Sigmoid colon (tissue), 4 donors: ENCODE results near the gene NT5DC1.

Experiments
- EP300 ChIP-seq, 4 donors: sonication (generic); formaldehyde crosslinking; IDR thresholded peaks; one replicate each; pipeline ENCODE4 v1.6.1; 2017; ENCODE audit warnings: antibody characterized with exemption in 4 of 4
- POLR2A ChIP-seq, 2 donors: fragments of 450-650 bp; IDR thresholded peaks; one replicate each; pipeline ENCODE4 v1.6.1; 2016; ENCODE audit warnings: antibody characterized with exemption in 2 of 2, mild to moderate bottlenecking in 2 of 2, moderate library complexity in 2 of 2
- POLR2AphosphoS5 ChIP-seq, 4 donors: sonication (generic); formaldehyde crosslinking; IDR thresholded peaks; one replicate each; pipeline ENCODE4 v1.6.1; 2017; ENCODE audit warnings: antibody characterized with exemption in 4 of 4
- TF ChIP-seq, protein P1 (sequence below), 4 experiments: fragments of 450-650 bp in 3 of 4; fragments of 200-600 bp in 1 of 4; IDR thresholded peaks; one replicate each; pipeline ENCODE4 v1.5.1; 2016 to 2019; ENCODE audit warnings: antibody characterized with exemption in 4 of 4, mild to moderate bottlenecking in 3 of 4, moderate library complexity in 2 of 4

DNA sequence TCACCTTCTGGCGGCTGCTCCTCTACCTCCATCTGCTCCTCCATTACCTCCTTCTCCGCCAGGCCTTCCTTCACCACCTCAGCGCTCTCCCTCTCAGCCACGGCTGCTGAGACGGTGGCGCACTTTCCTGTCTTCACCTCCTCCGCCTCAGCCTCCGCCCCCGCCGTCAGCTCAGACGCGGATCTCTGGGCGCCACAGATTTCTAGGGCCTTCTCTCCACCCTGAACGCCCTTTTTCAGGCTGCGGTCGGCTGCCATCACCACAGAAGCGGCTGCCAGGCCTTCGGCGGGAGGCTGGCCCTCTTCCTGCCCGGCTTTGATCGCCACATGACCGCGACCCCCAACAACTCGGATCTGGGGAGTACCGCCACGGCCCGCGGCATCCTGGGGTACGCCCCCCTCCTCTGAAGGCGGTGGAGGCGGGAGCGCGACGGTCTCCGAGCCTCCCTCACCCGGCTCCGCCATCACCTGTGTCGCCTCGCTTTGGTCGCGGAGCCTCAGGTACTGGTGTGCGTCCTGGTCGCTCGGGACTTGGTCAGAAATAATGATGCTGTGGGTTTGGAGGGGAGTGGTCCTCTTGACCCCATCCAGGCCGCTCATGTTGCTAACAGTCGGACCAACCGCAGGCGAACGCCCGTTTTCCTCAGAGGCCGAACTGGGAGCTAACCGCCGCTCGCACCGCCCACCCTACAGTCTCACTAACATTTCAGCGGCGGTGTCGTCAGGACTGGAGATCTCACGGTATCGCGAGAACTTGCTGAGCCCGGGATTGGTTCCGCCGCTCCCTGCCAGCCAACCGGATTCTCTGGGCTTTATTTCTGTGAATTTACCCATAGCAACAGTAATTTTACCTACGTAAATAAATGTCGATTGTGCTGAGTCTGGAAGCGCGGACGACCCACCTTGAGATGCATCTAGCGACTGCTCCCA, 178.8 kb downstream of the NT5DC1 start, which contains the start of gene TSPYL1:
- peak; percentile 99 to 100 (median 99) for TF ChIP-seq POLR2AphosphoS5 (IDR thresholded peaks at IDR 0.05)
- TF ChIP-seq, protein P1, sequence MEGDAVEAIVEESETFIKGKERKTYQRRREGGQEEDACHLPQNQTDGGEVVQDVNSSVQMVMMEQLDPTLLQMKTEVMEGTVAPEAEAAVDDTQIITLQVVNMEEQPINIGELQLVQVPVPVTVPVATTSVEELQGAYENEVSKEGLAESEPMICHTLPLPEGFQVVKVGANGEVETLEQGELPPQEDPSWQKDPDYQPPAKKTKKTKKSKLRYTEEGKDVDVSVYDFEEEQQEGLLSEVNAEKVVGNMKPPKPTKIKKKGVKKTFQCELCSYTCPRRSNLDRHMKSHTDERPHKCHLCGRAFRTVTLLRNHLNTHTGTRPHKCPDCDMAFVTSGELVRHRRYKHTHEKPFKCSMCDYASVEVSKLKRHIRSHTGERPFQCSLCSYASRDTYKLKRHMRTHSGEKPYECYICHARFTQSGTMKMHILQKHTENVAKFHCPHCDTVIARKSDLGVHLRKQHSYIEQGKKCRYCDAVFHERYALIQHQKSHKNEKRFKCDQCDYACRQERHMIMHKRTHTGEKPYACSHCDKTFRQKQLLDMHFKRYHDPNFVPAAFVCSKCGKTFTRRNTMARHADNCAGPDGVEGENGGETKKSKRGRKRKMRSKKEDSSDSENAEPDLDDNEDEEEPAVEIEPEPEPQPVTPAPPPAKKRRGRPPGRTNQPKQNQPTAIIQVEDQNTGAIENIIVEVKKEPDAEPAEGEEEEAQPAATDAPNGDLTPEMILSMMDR (IDR thresholded peaks at IDR 0.05), result no peak
- peak; percentile 98 for TF ChIP-seq POLR2A (IDR thresholded peaks at IDR 0.05)
- no peak for TF ChIP-seq EP300 (IDR thresholded peaks at IDR 0.05)
